ENCODE data around the gene BBS7. TPM values are rescaled to one million over a fixed set of nuclear protein-coding genes. Genes with fewer than 3 reads are reported as not detected.

Gene BBS7
- total RNA-seq, 1 experiment from 2014 or later: 25.5 TPM

GRCh38 chr4:121800961-121801714 lies 69.1 kb downstream of the BBS7 start, which contains the start of gene EXOSC9:
Gene EXOSC9 (plus strand): TSS chr4:121801323. CDS start chr4:121801425, 102 bp downstream.
- intact Hi-C loops (cut with micrococcal nuclease): loop anchor here (5.0 kb wide), 1 partner anchor 104 kb away; the partner anchor contains the start of gene ANXA5
- ChIA-PET CTCF (no interaction called here), POLR2A (interaction anchor here (0.6 to 3.1 kb wide), 14 partner anchors 8 to 176 kb away, joined by 3 to 31 read pairs (median 6); partner anchors contain the start of genes ANXA5 and CCNA2)
- TF ChIP-seq, protein P1, sequence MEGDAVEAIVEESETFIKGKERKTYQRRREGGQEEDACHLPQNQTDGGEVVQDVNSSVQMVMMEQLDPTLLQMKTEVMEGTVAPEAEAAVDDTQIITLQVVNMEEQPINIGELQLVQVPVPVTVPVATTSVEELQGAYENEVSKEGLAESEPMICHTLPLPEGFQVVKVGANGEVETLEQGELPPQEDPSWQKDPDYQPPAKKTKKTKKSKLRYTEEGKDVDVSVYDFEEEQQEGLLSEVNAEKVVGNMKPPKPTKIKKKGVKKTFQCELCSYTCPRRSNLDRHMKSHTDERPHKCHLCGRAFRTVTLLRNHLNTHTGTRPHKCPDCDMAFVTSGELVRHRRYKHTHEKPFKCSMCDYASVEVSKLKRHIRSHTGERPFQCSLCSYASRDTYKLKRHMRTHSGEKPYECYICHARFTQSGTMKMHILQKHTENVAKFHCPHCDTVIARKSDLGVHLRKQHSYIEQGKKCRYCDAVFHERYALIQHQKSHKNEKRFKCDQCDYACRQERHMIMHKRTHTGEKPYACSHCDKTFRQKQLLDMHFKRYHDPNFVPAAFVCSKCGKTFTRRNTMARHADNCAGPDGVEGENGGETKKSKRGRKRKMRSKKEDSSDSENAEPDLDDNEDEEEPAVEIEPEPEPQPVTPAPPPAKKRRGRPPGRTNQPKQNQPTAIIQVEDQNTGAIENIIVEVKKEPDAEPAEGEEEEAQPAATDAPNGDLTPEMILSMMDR (IDR thresholded peaks at IDR 0.05; ENCODE audit: unreplicated experiment): no peak
- Mint-ChIP-seq H3K27ac (ENCODE audit: low read depth, unreplicated experiment) (peak within 1 kb of the TSS; percentile 90), H3K36me3 (ENCODE audit: insufficient read depth, unreplicated experiment) (peaks cover 34% of the 10 kb centered on the region), H3K27me3 (ENCODE audit: insufficient read depth, unreplicated experiment) (no peaks in the 10 kb centered on the region), H3K9me3 (ENCODE audit: unreplicated experiment) (no peaks in the 10 kb centered on the region), H3K4me3 (ENCODE audit: unreplicated experiment) (peak within 1 kb of the TSS; percentile 86), H3K4me1 (ENCODE audit: insufficient read depth, unreplicated experiment) (peaks cover 17% of the 10 kb centered on the region)
- DNase-seq (ENCODE audit: unreplicated experiment): peak; percentile 93
- no TSS peak for BruUV-seq (replicated peaks)

DNA sequence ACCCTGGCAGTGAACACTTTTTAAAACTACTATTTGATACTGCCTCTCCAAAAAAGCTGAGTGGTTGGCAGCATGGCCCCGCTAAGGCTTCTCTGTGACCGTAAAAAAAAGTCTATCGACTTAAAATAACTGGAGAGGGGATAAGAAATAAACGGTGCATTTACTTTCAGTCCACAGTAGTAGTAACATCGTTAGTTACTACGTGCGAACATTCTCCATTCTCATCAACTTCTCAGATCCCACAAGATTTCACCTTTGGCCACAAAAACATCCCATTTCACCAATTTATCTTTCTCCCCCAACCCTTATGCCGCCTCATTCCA lies 69.7 kb downstream of the BBS7 start:
- Mint-ChIP-seq H3K4me1 (ENCODE audit: insufficient read depth, unreplicated experiment) (peaks cover 22% of the 10 kb centered on the region), H3K4me3 (ENCODE audit: unreplicated experiment) (peak overlapping the region; percentile 86), H3K36me3 (ENCODE audit: insufficient read depth, unreplicated experiment) (peaks cover 29% of the 10 kb centered on the region), H3K9me3 (ENCODE audit: unreplicated experiment) (no peaks in the 10 kb centered on the region), H3K27me3 (ENCODE audit: insufficient read depth, unreplicated experiment) (no peaks in the 10 kb centered on the region), H3K27ac (ENCODE audit: low read depth, unreplicated experiment) (peak overlapping the region; percentile 90)
- CTCF ChIA-PET: no interaction called here
- POLR2A ChIA-PET: interaction anchor here (0.9 to 3.1 kb wide), 6 partner anchors 14 to 104 kb away, joined by 4 to 31 read pairs (median 10); partner anchors contain the start of genes ANXA5 and CCNA2
- DNase-seq (ENCODE audit: unreplicated experiment): no peak
- TSS peak; percentile 99 for BruUV-seq (replicated peaks)
- intact Hi-C loops (cut with micrococcal nuclease): loop anchor here (5.0 kb wide), 1 partner anchor 103 kb away; the partner anchor contains the start of gene ANXA5
- TF ChIP-seq, protein P1 (IDR thresholded peaks at IDR 0.05; ENCODE audit: unreplicated experiment): no peak

DNA sequence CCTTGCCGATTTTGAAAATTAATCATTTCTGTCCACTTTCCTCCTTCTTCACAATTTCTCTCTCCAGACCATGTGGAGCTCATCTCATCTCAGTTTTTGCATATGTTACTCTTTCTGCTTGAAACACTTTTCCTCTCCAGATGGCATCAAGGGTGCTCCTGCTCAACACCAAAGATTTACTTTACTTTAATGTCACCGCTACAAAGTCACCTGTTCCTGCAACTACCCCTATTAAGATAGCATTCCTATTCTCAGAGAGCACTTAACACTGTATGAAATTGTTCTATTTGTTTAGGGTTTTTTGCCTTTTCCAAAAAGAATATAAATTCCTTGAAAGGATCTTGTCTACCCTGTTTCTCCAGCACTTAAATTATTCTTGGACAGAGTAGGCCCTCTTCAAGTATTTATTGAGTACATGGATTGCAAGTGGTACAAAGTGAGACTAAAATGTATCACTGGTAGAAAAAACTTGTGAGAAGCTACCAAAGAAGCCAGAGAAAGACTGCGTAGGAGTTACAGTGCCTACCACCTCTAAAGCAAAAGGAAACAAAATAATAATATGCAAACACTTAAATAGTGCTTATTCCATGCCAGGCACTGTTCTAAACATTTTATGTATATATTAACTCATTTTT lies 70.3 kb downstream of the BBS7 start:
- Mint-ChIP-seq H3K4me1 (ENCODE audit: insufficient read depth, unreplicated experiment) (peaks cover 27% of the 10 kb centered on the region), H3K9me3 (ENCODE audit: unreplicated experiment) (no peaks in the 10 kb centered on the region), H3K27ac (ENCODE audit: low read depth, unreplicated experiment) (no peak overlapping the region), H3K27me3 (ENCODE audit: insufficient read depth, unreplicated experiment) (no peaks in the 10 kb centered on the region), H3K4me3 (ENCODE audit: unreplicated experiment) (no peak overlapping the region), H3K36me3 (ENCODE audit: insufficient read depth, unreplicated experiment) (peaks cover 23% of the 10 kb centered on the region)
- ChIA-PET CTCF (interaction anchor here (0.5 kb wide), 1 partner anchor 10 kb away, joined by 3 read pairs; no protein-coding TSS in a partner anchor), POLR2A (interaction anchor here (1.9 to 3.1 kb wide), 3 partner anchors 18 to 104 kb away, joined by 7 to 31 read pairs (median 11); partner anchors contain the start of genes ANXA5 and CCNA2)
- DNase-seq (ENCODE audit: unreplicated experiment): no peak
- TF ChIP-seq, protein P1 (IDR thresholded peaks at IDR 0.05; ENCODE audit: unreplicated experiment): no peak
- BruUV-seq (replicated peaks): no TSS peak
- intact Hi-C loops (cut with micrococcal nuclease): loop anchor here (5.0 kb wide), 1 partner anchor 103 kb away; the partner anchor contains the start of gene ANXA5

DNA sequence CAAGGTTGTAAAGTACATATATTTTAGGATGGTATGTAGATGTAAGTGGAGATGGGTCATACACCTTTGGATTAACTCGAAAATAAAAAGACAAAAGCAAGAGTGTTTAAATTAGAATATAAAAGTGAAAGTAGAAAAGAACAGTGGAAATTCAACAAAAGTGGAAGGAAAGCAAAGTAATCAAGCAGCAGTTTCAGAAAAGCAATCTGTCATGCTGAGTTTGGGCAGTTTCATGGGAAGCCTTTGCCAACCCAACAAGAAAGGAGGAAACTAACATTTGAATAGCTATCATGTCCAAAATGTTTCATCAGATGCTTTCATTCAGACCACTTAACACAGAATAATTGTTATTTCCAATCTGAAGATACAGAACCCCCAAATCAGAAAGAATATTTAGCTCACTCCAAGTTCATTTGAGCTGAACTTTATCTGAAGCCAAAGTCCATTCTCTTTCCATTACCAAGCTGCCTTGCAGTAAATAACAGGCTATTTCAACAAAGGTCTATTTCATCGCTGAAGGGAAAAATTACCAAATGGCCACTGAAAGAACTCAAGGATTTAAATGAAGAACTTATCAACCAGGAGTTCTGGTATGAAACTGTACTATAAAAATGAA lies 71.0 kb downstream of the BBS7 start:
- no peaks in the 10 kb centered on the region for H3K27me3 Mint-ChIP-seq (ENCODE audit: insufficient read depth, unreplicated experiment)
- intact Hi-C loops (cut with micrococcal nuclease): no loop called here
- H3K9me3 Mint-ChIP-seq (ENCODE audit: unreplicated experiment): no peaks in the 10 kb centered on the region
- H3K4me3 Mint-ChIP-seq (ENCODE audit: unreplicated experiment): no peak overlapping the region
- ChIA-PET POLR2A (no interaction called here), CTCF (interaction anchor here (0.7 kb wide), 1 partner anchor 62 kb away, joined by 3 read pairs; no protein-coding TSS in a partner anchor)
- H3K27ac Mint-ChIP-seq (ENCODE audit: low read depth, unreplicated experiment): no peak overlapping the region
- H3K36me3 Mint-ChIP-seq (ENCODE audit: insufficient read depth, unreplicated experiment): peaks cover 22% of the 10 kb centered on the region
- BruUV-seq (replicated peaks): no TSS peak
- DNase-seq (ENCODE audit: unreplicated experiment): no peak
- TF ChIP-seq, protein P1 (IDR thresholded peaks at IDR 0.05; ENCODE audit: unreplicated experiment): no peak
- peaks cover 27% of the 10 kb centered on the region for H3K4me1 Mint-ChIP-seq (ENCODE audit: insufficient read depth, unreplicated experiment)
